Measurements from ENCODE around the gene MSL1.
A peak's percentile ranks its signal among the peaks of the same experiment; 100 is the strongest.

The MSL1 gene

DNA sequence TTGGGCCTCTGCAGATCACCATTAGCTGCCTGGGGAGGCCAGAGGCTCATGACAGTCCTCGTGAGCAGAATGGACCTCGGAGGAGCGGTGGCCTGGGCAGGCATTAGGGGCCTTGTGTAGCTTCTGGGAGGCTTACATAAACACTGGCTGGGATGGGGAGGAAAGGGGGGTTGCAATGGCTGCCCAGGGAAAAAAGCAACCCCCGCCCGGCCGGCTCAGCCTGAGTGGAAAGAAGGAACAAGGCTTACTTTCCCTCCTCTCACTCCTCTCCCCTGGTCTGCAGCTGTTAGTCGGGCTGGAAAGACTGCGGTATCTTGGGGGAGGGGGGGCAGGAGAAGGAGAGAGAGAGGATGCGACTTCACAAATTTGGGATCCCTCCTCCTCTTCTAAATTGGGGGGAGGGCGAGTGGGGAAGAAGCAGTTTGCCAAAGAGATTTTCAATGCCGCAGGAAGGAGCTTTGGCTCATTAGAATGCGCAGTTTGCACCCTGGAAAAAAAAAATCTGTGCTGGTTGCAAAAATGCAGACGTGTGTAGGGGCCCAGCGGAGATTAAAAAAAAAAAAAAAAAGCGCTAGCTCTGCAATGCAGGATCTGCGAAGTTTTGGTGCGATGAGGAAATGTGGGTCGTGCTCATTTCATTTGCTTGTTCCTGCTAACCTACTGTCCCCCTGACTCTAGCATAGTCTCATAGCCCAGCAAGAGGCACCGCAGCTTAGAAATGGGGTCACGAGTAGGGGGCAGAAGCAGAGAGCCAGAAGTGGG is 14.8 kb upstream of the MSL1 start:
- Histone ChIP-seq H3K9me3 (ENCODE audit: control insufficient read depth, insufficient read depth, low read length) (no peaks in the 10 kb centered on the region), H3K36me3 (ENCODE audit: insufficient read depth, low read length) (no peaks in the 10 kb centered on the region), H3K4me1 (ENCODE audit: insufficient read depth, low read length) (peaks cover 57% of the 10 kb centered on the region), H3K9ac (ENCODE audit: low read depth, low read length) (peak overlapping the region; percentile 27; the same call in 1 of the 2 replicates)

DNA sequence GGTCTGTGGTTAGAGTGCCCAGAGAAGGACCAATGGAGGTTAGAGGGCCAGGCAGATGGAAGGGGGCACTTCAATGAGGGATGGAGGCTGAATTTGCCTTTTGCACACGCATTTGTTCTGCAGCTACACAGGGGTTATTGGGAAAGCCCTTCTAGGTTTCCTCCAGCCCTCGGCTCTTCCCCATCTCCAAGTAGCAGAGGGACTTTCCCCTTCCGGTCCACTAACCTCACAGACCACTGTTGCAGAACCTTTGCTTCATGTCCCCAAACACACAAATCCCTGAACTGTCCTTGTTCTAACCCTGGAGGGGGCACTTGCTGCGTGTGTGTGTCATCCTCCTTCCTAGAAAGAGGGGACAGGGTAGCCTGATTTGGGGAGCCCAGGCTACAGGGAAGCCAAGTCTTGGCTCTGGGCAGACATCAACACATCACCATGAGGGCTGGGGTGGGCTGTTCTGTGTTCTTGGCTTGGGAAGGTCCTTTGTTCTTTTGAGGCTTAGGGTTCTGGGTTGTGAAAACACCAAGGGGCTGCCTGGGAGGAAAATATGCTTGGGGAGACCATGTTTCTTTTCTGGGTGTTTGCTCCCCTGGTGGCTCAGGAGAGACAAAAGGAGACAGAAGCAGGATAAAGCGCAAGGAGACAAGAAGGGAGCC is 14.1 kb upstream of the MSL1 start:
- peak overlapping the region; percentile 27; the same call in 1 of the 2 replicates for H3K9ac ChIP-seq (ENCODE audit: low read depth, low read length)
- H3K4me1 ChIP-seq (ENCODE audit: insufficient read depth, low read length): peaks cover 64% of the 10 kb centered on the region
- H3K9me3 ChIP-seq (ENCODE audit: control insufficient read depth, insufficient read depth, low read length): no peaks in the 10 kb centered on the region
- no peaks in the 10 kb centered on the region for H3K36me3 ChIP-seq (ENCODE audit: insufficient read depth, low read length)

DNA sequence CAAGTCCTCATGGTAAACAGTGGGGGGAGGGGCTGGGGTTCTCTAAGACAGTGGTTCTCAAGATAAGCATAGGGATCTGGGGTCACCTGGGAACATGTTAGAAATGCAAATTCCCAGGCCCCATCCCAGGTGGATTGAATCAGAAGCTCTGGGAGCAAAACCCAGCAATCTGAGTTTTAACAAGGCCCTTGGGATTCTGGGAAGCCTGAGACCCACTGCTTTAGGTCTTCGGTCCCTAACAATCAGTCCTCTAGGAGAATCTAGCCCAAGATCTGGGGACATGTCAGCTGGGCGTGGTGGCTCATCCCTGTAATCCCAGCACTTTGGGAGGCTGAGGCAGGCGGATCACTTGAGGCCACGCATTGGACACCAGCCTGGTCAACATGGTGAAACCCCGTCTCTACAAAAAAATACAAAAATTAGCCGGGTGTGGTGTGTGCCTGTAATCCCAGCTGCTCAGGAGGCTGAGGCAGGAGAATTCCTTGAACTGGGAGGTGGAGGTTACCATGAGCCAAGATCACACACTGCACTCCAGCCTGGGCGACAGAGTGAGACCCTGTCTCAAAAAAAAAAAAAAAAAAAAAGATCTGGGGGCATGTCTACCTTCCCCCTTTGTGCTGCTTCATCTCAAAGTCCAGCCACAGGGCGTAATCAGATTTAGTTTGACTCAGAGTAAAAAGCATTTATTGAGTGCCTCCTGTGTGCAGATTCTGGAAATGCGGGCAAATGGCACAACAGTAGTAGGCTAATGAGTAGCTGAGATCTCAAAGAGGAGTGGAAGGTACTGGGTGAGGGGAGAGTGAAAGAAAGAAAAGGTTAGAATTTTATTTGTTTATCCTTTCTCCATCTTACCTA is 12.6 kb upstream of the MSL1 start:
- H3K9ac ChIP-seq (ENCODE audit: low read depth, low read length): no peak overlapping the region
- H3K9me3 ChIP-seq (ENCODE audit: control insufficient read depth, insufficient read depth, low read length): no peaks in the 10 kb centered on the region
- peaks cover 55% of the 10 kb centered on the region for H3K4me1 ChIP-seq (ENCODE audit: insufficient read depth, low read length)
- no peaks in the 10 kb centered on the region for H3K36me3 ChIP-seq (ENCODE audit: insufficient read depth, low read length)

DNA sequence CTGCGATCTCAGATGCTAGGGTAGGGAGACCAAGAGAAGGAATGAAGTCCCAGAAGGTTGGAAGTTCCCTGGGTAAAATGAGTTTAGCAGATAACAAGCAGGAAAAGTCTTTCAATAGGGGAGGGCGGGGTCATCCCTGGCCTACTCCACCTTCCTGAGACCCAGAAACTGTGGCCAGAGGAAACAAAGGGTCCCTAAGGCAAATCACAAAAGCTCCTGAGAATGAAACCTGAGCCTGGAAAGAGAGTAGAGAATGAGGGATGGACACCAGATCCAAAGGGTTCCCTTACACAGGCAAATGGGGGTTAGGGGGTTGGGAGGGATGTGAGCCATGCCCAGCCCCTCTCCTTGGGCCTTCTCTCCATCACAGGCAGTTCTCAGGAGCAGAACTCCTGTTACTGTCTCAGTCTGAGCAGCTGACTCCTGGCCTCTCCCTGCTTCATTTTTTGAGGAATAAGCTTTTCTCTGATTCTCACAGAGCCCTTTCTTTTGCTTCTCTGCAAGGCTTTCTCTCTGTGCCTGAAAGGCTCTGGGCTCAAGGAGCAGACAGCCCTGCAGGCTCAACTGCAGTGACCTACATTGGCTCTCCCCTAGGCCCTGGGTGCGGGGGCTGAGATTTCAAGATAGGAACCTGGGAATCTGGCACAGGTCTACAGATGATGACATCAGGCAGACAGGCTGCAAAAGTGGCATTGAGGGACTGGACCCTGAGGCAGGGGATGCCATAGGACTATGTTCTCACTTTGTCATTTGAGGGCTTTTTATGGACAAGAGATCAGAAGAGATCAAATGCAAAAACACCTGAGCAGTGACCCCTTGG is 11.5 kb upstream of the MSL1 start:
- Histone ChIP-seq H3K36me3 (ENCODE audit: insufficient read depth, low read length) (no peaks in the 10 kb centered on the region), H3K9me3 (ENCODE audit: control insufficient read depth, insufficient read depth, low read length) (no peaks in the 10 kb centered on the region), H3K9ac (ENCODE audit: low read depth, low read length) (no peak overlapping the region), H3K4me1 (ENCODE audit: insufficient read depth, low read length) (peaks cover 59% of the 10 kb centered on the region)

DNA sequence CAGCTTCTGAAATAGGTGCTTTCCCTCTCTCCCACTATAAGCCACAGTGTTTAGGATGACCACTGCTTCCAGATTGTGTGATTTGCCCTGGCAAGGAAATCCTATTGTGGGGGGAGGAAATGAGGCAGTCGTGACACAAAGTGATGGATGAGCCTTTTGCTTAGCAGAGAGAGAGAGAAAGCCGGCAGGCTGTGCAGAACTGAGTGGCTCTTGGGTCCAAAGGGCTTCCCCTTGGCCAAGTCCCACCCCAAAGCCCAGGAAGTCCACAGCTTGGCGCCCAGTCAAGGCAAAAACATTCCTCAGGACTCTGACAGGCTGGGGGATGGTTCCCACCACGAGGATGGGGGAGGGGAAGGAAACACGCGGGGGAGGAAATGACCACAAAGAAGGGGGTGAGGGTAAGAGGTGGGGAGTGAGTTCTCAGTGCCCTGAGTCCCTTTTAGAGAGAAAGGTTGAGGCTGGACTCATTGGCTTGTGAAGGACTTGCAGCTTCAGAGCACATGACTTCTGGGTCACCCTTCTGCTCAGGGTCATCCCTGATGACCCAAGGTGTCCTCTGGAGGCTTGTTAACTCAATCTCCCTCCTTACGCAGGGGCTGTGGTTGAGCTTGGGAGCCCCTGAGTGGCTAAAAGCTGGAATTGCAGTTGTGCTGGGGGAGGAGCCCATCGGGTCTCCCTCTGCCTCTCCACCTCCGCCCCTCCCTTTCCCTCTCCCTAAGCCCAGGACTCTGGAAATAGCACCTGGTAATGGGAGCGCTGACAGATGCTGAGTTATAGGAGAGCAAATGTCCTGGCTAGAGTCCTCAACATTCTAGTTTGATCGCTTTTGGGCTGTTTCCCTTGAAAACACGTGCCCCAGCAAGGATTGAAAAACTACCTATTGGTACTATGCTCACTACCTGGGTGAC is 10.3 kb upstream of the MSL1 start:
- Histone ChIP-seq H3K36me3 (ENCODE audit: insufficient read depth, low read length) (no peaks in the 10 kb centered on the region), H3K4me1 (ENCODE audit: insufficient read depth, low read length) (peaks cover 61% of the 10 kb centered on the region), H3K9me3 (ENCODE audit: control insufficient read depth, insufficient read depth, low read length) (no peaks in the 10 kb centered on the region), H3K9ac (ENCODE audit: low read depth, low read length) (no peak overlapping the region; the same call in 1 of the 2 replicates)

DNA sequence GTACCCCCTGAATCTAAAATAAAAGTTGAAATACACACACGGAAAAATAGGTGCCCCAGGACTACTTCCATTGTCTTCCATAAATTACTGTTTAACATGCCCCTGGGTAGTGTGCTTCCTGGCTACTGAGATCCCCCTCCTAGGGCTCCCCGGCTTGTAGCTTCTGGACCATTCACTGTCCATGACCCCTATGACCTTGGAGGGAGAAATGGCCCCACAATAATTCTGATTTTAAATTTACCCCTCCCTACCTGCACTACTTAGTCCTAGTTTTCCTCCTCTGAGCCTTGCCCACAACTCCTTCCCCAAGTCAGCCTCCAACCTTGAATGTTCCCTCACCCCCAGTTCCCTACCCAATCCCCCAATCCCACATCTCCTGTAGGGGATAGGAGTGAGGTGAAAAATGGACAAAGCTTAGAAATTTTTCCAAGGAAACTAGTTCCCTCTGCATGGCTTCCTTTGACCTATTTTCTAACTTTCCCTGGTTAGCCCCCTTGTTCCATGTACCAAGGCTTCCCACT is 9.5 kb upstream of the MSL1 start:
- H3K4me1 ChIP-seq (ENCODE audit: insufficient read depth, low read length): peaks cover 56% of the 10 kb centered on the region
- no peaks in the 10 kb centered on the region for H3K9me3 ChIP-seq (ENCODE audit: control insufficient read depth, insufficient read depth, low read length)
- H3K9ac ChIP-seq (ENCODE audit: low read depth, low read length): no peak overlapping the region
- no peaks in the 10 kb centered on the region for H3K36me3 ChIP-seq (ENCODE audit: insufficient read depth, low read length)

DNA sequence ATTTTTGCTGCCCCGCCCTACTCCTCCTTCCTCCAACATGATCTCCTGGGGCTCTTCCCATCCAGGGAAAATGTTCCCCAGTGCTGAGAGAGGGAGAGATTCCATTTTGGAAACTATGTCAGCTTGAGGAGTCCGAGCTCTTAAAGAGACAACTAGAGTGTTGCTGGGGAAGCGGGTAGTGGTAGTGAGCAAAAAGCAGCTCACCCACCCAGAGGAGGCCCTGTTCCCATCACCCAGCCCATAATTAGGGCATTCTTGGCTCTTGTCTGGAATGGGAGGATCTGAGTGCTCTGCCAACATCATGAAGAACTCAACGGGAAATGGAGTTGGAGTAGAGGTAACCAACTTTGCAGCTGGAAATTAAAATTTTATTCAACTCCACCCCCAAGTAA is 9.1 kb upstream of the MSL1 start:
- H3K9ac ChIP-seq (ENCODE audit: low read depth, low read length): no peak overlapping the region
- no peaks in the 10 kb centered on the region for H3K9me3 ChIP-seq (ENCODE audit: control insufficient read depth, insufficient read depth, low read length)
- no peaks in the 10 kb centered on the region for H3K36me3 ChIP-seq (ENCODE audit: insufficient read depth, low read length)
- H3K4me1 ChIP-seq (ENCODE audit: insufficient read depth, low read length): peaks cover 51% of the 10 kb centered on the region

DNA sequence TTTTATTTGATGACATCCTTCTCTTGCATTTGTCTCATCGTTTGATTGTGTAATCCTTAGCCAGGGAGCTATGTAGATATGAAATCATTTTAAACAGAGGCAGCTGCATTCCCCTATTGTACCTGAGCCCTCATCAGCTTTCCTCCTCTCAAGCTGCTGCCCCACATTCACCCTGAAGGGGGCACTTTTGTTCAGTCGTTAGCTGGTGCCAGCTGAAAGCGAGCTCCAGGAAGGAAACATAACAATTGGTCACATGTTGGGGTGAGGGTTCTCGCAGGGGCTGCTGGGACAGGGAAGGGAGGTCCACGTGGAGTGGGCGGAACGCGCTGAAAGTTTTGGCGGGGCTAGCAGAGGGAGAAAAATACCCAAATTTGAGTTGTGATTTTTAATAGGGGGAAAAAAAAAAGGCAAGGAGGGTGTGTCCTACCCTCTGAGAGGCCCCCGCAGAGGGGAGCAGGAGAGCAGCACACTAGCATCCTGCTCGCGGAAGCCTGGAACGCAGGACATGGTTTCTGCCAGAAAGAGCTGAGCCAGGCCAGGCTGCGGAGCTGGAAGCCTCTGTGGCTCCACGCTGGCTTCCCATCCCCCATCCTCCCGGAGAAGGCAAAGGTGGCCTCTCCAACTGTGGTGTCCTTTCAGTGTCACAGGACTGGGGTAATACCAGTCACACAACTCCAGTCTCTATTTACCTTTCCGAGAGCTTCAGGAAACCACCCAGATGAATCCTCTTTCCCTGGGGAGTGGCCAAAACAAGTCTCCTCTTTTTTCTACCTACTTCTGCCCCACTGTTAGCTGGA is 8.5 kb upstream of the MSL1 start:
- Histone ChIP-seq H3K9me3 (ENCODE audit: control insufficient read depth, insufficient read depth, low read length) (no peaks in the 10 kb centered on the region), H3K9ac (ENCODE audit: low read depth, low read length) (peak overlapping the region; percentile 47), H3K36me3 (ENCODE audit: insufficient read depth, low read length) (no peaks in the 10 kb centered on the region), H3K4me1 (ENCODE audit: insufficient read depth, low read length) (peaks cover 49% of the 10 kb centered on the region)

DNA sequence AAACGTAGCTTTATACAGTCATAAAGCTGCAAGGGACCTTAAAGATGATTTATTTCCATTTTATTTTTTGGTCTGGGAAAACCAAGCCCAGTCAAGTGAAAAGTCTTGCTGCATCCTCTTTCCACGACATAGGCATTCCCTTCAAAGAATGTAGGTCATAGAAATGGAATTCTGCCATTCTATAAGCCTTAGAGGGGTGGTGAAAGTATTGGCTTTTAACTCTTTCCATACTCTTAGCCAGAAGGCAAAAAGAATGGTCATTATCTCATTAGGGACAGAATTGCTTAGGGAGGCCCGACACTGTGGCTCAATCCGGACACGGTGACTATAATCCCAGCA is 7.9 kb upstream of the MSL1 start:
- H3K36me3 ChIP-seq (ENCODE audit: insufficient read depth, low read length): no peaks in the 10 kb centered on the region

DNA sequence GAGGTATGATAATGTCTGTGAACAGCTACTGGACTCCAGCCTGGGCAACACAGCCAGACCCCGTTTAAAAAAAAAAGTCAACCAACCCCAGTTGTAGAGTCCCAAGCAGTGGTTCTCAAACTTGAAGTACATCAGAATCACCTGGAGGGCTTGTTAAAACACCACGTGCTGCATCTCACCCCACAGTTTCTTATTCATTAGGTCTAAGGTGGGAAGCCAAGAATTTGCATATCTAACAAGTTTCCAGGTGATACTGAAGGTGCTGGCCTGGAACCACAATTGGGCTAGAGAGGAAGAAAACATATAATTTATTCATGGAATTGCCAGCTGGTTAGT is 6.7 kb upstream of the MSL1 start:
- Histone ChIP-seq H3K9me3 (ENCODE audit: control insufficient read depth, insufficient read depth, low read length) (no peaks in the 10 kb centered on the region), H3K9ac (ENCODE audit: low read depth, low read length) (no peak overlapping the region), H3K4me1 (ENCODE audit: insufficient read depth, low read length) (peaks cover 40% of the 10 kb centered on the region), H3K36me3 (ENCODE audit: insufficient read depth, low read length) (no peaks in the 10 kb centered on the region)

More for the DNA sequence above, 7.9 kb upstream of the MSL1 start:
- H3K9ac ChIP-seq (ENCODE audit: low read depth, low read length): peak overlapping the region; percentile 47
- peaks cover 46% of the 10 kb centered on the region for H3K4me1 ChIP-seq (ENCODE audit: insufficient read depth, low read length)
- H3K9me3 ChIP-seq (ENCODE audit: control insufficient read depth, insufficient read depth, low read length): no peaks in the 10 kb centered on the region

DNA sequence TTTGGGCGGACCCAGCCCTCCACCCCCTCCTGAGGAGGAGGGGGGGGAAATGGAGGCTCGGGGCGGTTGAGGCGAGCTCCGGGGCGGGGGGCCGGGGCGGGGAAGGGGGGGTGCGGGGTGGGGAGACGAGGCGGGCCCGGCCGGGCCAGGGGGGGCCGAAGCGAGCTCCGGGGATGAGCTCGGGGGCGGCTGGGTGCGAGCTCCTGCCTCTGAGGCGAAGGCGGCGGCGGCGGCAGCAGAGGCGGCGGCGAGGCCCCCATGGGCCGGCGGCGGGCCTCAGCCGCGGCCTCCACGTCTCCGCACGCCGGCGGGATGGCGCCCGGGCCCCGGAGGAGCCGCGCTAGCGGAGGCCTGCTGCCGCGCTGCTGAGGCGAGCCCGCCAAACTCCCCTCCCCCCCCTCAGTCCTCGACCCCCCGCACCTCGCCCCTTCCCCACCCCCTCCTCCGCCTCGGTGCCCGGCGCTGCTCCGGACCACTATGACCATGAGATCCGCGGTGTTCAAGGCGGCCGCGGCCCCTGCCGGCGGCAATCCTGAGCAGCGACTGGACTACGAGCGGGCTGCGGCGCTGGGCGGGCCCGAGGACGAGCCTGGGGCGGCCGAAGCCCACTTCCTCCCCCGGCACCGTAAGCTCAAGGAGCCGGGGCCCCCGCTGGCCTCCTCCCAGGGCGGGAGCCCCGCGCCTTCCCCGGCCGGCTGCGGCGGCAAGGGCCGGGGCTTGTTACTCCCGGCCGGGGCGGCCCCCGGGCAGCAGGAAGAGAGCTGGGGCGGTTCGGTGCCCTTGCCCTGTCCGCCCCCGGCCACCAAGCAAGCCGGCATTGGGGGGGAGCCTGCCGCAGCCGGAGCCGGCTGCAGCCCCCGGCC is 596 bp downstream of the MSL1 start:
- peaks cover 7% of the 10 kb centered on the region for H3K36me3 ChIP-seq (ENCODE audit: insufficient read depth, low read length)
- peak overlapping the region; percentile 96 for H3K9ac ChIP-seq (ENCODE audit: low read depth, low read length)
- peaks cover 7% of the 10 kb centered on the region; the same call in 1 of the 2 replicates for H3K4me1 ChIP-seq (ENCODE audit: insufficient read depth, low read length)
- no peaks in the 10 kb centered on the region for H3K9me3 ChIP-seq (ENCODE audit: control insufficient read depth, insufficient read depth, low read length)
